Measurements from ENCODE around the gene ESYT2. TPM values are rescaled to one million over a fixed set of nuclear protein-coding genes. Genes with fewer than 3 reads are reported as not detected.
"Not testable (repeated sequence)": the region's sequence is repeated elsewhere in the genome, so short reads cannot be mapped to it uniquely, and the experiment has no call there.

The ESYT2 gene
- total RNA-seq, 1 donor from 2014 or later, result 23.3 TPM

GRCh38 chr7:158849442-158849767, 20.1 kb upstream of the ESYT2 start:
- Mint-ChIP-seq H3K4me3 (no peak overlapping the region), H3K27me3 (ENCODE audit: low read depth) (no peaks in the 10 kb centered on the region), H3K36me3 (ENCODE audit: low read depth) (no peaks in the 10 kb centered on the region), H3K27ac (ENCODE audit: unreplicated experiment) (no peak overlapping the region), H3K9me3 (peaks cover 6% of the 10 kb centered on the region), H3K4me1 (no peaks in the 10 kb centered on the region)
- no peak for DNase-seq (ENCODE audit: low read depth, low spot score)
- TF ChIP-seq CTCF (conservative IDR thresholded peaks at IDR 0.05), result no peak

GRCh38 chr7:158847451-158847866, 18.1 kb upstream of the ESYT2 start:
- Mint-ChIP-seq H3K9me3 (peaks cover 6% of the 10 kb centered on the region), H3K36me3 (ENCODE audit: low read depth) (no peaks in the 10 kb centered on the region)
- TF ChIP-seq CTCF (conservative IDR thresholded peaks at IDR 0.05), result no peak

GRCh38 chr7:158846304-158846703, 17.0 kb upstream of the ESYT2 start:
- no peak for TF ChIP-seq CTCF (conservative IDR thresholded peaks at IDR 0.05)
- Mint-ChIP-seq H3K36me3 (ENCODE audit: low read depth) (no peaks in the 10 kb centered on the region), H3K27ac (ENCODE audit: unreplicated experiment) (no peak overlapping the region), H3K27me3 (ENCODE audit: low read depth) (peaks cover 2% of the 10 kb centered on the region), H3K4me1 (peaks cover 8% of the 10 kb centered on the region), H3K4me3 (no peak overlapping the region), H3K9me3 (peaks cover 6% of the 10 kb centered on the region)
- no peak for DNase-seq (ENCODE audit: low read depth, low spot score)

More at GRCh38 chr7:158847451-158847866, 18.1 kb upstream of the ESYT2 start:
- H3K4me1 Mint-ChIP-seq, result peaks cover 8% of the 10 kb centered on the region
- peaks cover 2% of the 10 kb centered on the region for H3K27me3 Mint-ChIP-seq (ENCODE audit: low read depth)
- DNase-seq (ENCODE audit: low read depth, low spot score), result no peak
- no peak overlapping the region for H3K4me3 Mint-ChIP-seq
- H3K27ac Mint-ChIP-seq (ENCODE audit: unreplicated experiment), result no peak overlapping the region

- no peak for TF ChIP-seq CTCF (conservative IDR thresholded peaks at IDR 0.05)
- H3K4me3 Mint-ChIP-seq, result no peak overlapping the region
- DNase-seq (ENCODE audit: low read depth, low spot score), result no peak
- no peak overlapping the region for H3K27ac Mint-ChIP-seq (ENCODE audit: unreplicated experiment)
- no peaks in the 10 kb centered on the region for H3K36me3 Mint-ChIP-seq (ENCODE audit: low read depth)
- peaks cover 2% of the 10 kb centered on the region for H3K27me3 Mint-ChIP-seq (ENCODE audit: low read depth)
- peaks cover 8% of the 10 kb centered on the region for H3K4me1 Mint-ChIP-seq
- peaks cover 6% of the 10 kb centered on the region for H3K9me3 Mint-ChIP-seq
These were observed 14.5 kb upstream of the ESYT2 start for GRCh38 chr7:158843771-158844170.

GRCh38 chr7:158842486-158842885, 13.2 kb upstream of the ESYT2 start:
- Mint-ChIP-seq H3K36me3 (ENCODE audit: low read depth) (no peaks in the 10 kb centered on the region), H3K9me3 (peaks cover 6% of the 10 kb centered on the region), H3K27me3 (ENCODE audit: low read depth) (peaks cover 2% of the 10 kb centered on the region), H3K4me3 (no peak overlapping the region), H3K4me1 (peaks cover 8% of the 10 kb centered on the region), H3K27ac (ENCODE audit: unreplicated experiment) (no peak overlapping the region)
- TF ChIP-seq CTCF (conservative IDR thresholded peaks at IDR 0.05), result no peak
- no peak for DNase-seq (ENCODE audit: low read depth, low spot score)

GRCh38 chr7:158840604-158841003, 11.3 kb upstream of the ESYT2 start:
- no peak for DNase-seq (ENCODE audit: low read depth, low spot score)
- no peak for TF ChIP-seq CTCF (conservative IDR thresholded peaks at IDR 0.05)
- Mint-ChIP-seq H3K4me3 (no peak overlapping the region), H3K27ac (ENCODE audit: unreplicated experiment) (no peak overlapping the region), H3K9me3 (peaks cover 4% of the 10 kb centered on the region), H3K27me3 (ENCODE audit: low read depth) (peaks cover 2% of the 10 kb centered on the region), H3K36me3 (ENCODE audit: low read depth) (no peaks in the 10 kb centered on the region), H3K4me1 (peaks cover 8% of the 10 kb centered on the region)

- not testable (repeated sequence) for H3K4me3 Mint-ChIP-seq; DNase-seq (ENCODE audit: low read depth, low spot score); H3K4me1 Mint-ChIP-seq; H3K9me3 Mint-ChIP-seq; H3K27me3 Mint-ChIP-seq (ENCODE audit: low read depth); H3K36me3 Mint-ChIP-seq (ENCODE audit: low read depth); H3K27ac Mint-ChIP-seq (ENCODE audit: unreplicated experiment)
These were observed 9.9 kb upstream of the ESYT2 start for GRCh38 chr7:158839177-158839576.
